Activated CD8-positive, alpha-beta memory T cell treated with anti-CD3 and anti-CD28 coated beads, Interleukin-2, amount 10 ng/mL, durations not matched to agents 7 days and 5 days (primary cell): ENCODE measurements around the gene HDAC7. TPM values are rescaled to one million over a fixed set of nuclear protein-coding genes. Genes with fewer than 3 reads are reported as not detected.
"Not testable (repeated sequence)": the region's sequence is repeated elsewhere in the genome, so short reads cannot be mapped to it uniquely, and the experiment has no call there.

Source experiments
- ATAC-seq: fragments of 150-1000 bp; cut with Tn5 transposase; one replicate; pipeline ENCODE4 v1.10.0; 2021; ENCODE audit warnings: moderate library complexity
- CTCF ChIA-PET: fragments of 350-600 bp; sonication (Branson Sonifier 250); formaldehyde crosslinking; loops from one replicate; lab custom pipeline; 2021; ENCODE audit warnings: antibody characterized with exemption; lab: Charles Lee
- DNase-seq: peaks from one replicate; pipeline ENCODE4 v3.0.0-alpha.2; 2020
- H3K27ac Mint-ChIP-seq: one replicate; pipeline ENCODE4 v1.8.0; 2021; ENCODE audit warnings: mild to moderate bottlenecking, mixed read lengths
- H3K27me3 Mint-ChIP-seq: one replicate; pipeline ENCODE4 v1.8.0; 2021; ENCODE audit warnings: mixed read lengths
- H3K36me3 Mint-ChIP-seq: one replicate; pipeline ENCODE4 v1.8.0; 2021; ENCODE audit warnings: mild to moderate bottlenecking, mixed read lengths
- H3K4me1 Mint-ChIP-seq: one replicate; pipeline ENCODE4 v1.8.0; 2021; ENCODE audit warnings: mixed read lengths
- H3K4me3 Mint-ChIP-seq: one replicate; pipeline ENCODE4 v1.8.0; 2021; ENCODE audit warnings: mild to moderate bottlenecking, moderate library complexity, mixed read lengths
- H3K9me3 Mint-ChIP-seq: one replicate; pipeline ENCODE4 v1.8.0; 2022; ENCODE audit warnings: low read depth, mixed read lengths
- total RNA-seq, 2 experiments: library from RNA; stranded (reverse); gene quantifications; one replicate each; pipeline ENCODE4 v1.2.3, GENCODE V29; 2021

HDAC7 gene
- total RNA-seq, 2 experiments from 2014 or later, result 226 to 284 TPM

GRCh38 chr12:47844264-47845019 is 24.7 kb upstream of the HDAC7 start:
- no peak overlapping the region for H3K4me3 Mint-ChIP-seq
- H3K27me3 Mint-ChIP-seq, result peaks cover 2% of the 10 kb centered on the region
- H3K9me3 Mint-ChIP-seq, result no peaks in the 10 kb centered on the region
- no peak for ATAC-seq
- no peak overlapping the region for H3K27ac Mint-ChIP-seq
- peaks cover 8% of the 10 kb centered on the region for H3K4me1 Mint-ChIP-seq
- no peak for DNase-seq
- CTCF ChIA-PET, result interaction anchor here (1.2 to 21.9 kb wide), 2 partner anchors 17 to 102 kb away, joined by 3 to 385 read pairs; no protein-coding TSS in a partner anchor
- H3K36me3 Mint-ChIP-seq, result peaks cover 25% of the 10 kb centered on the region

DNA sequence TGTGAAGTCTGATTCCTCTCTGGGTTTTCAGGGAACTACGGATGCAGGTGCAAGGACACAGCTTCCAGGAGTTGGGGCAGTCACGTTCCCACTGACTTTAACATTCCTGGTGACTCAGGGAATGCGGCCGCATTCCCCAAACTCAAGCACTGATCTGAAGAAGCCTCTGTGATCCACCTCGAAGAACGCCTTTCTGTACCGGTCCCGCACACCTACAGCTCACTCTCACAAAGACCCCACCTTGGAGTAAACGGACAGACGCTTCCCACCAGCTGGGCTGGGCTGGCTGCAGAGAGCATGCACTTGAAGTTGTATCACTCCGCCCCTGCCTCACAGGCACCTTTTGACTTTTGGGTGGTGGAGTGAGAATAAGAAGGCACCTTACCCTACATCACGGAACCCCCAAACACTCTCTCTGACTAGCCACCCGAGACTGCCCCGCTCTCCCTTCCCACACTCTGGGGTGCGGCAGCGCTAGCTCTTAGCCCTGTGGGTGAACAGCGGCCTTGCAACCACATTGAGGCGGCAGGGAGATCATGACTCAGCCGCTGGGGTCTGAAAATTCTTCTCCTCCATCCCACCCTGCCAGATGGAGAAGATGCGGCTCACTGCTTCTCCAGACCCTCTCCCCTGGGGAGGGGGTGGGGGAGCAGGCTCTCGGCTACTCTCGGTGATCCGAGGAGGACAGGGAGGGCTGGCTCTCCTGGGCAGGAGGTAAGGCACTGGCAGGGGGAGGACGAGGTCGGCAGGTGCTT is 23.7 kb upstream of the HDAC7 start:
- ATAC-seq (no peak), DNase-seq (no peak)
- CTCF ChIA-PET, result interaction anchor here (0.7 to 21.9 kb wide), 7 partner anchors 14 to 147 kb away, joined by 3 to 775 read pairs (median 167); partner anchors contain the start of genes HDAC7, RPAP3 and SLC48A1
- Mint-ChIP-seq H3K27me3 (peaks cover 2% of the 10 kb centered on the region), H3K27ac (no peak overlapping the region), H3K9me3 (no peaks in the 10 kb centered on the region), H3K4me3 (no peak overlapping the region), H3K4me1 (peaks cover 12% of the 10 kb centered on the region), H3K36me3 (peaks cover 23% of the 10 kb centered on the region)

DNA sequence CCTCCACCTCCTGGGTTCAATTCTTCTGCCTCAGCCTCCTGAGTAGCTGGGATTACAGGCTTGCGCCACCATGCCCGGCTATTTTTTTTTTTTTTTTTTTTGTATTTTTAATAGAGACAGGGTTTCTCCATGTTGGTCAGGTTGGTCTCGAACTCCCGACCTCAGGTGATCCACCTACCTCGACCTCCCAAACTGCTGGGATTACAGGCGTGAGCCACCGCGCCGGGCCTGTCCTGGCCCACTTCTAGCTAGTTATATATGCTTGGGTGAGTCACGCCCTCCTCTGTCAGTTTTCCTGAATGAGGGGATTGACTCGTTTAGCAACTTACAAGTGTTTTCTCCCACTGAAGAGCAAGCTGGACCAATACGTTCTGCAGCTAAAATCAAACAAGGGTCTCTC is 22.8 kb upstream of the HDAC7 start:
- not testable (repeated sequence) for H3K27ac Mint-ChIP-seq, ATAC-seq, DNase-seq, H3K27me3 Mint-ChIP-seq, H3K9me3 Mint-ChIP-seq, H3K4me3 Mint-ChIP-seq
- peaks cover 21% of the 10 kb centered on the region for H3K36me3 Mint-ChIP-seq
- CTCF ChIA-PET, result interaction anchor here (0.7 to 21.9 kb wide), 7 partner anchors 13 to 148 kb away, joined by 3 to 775 read pairs (median 167); partner anchors contain the start of genes HDAC7, RPAP3 and SLC48A1
- peaks cover 19% of the 10 kb centered on the region for H3K4me1 Mint-ChIP-seq

GRCh38 chr12:47841910-47842309 is 22.2 kb upstream of the HDAC7 start:
- Mint-ChIP-seq H3K36me3 (peaks cover 16% of the 10 kb centered on the region), H3K9me3 (no peaks in the 10 kb centered on the region), H3K27ac (no peak overlapping the region), H3K27me3 (peaks cover 2% of the 10 kb centered on the region), H3K4me1 (peaks cover 25% of the 10 kb centered on the region), H3K4me3 (no peak overlapping the region)
- DNase-seq (no peak), ATAC-seq (no peak)
- CTCF ChIA-PET, result interaction anchor here (0.8 to 21.9 kb wide), 9 partner anchors 32 to 129 kb away, joined by 3 to 775 read pairs (median 80); partner anchors contain the start of genes HDAC7, RAPGEF3, RPAP3 and SLC48A1

DNA sequence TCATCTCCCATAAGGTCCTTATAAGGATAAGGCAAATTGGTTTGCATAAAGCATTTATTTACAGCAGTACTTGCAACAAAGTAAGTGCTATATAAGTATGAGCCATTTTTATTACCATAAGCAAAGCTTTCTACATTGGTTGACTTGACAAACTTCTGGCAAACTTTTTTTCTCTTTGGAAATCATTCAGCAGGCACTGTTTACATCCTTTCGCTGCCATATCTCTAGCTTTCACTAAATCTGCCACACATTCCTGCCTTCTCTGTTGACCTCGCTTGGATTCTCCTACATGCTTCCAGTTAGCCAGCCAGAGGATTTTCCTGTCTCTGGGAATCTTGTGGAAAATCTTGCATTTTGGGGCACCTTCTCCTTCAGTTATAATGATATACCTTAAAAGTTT is 21.8 kb upstream of the HDAC7 start:
- Mint-ChIP-seq H3K9me3 (no peaks in the 10 kb centered on the region), H3K36me3 (peaks cover 13% of the 10 kb centered on the region), H3K4me3 (no peak overlapping the region), H3K4me1 (peaks cover 28% of the 10 kb centered on the region), H3K27ac (no peak overlapping the region), H3K27me3 (peaks cover 2% of the 10 kb centered on the region)
- DNase-seq (no peak), ATAC-seq (no peak)
- CTCF ChIA-PET, result interaction anchor here (0.8 to 21.9 kb wide), 13 partner anchors 10 to 129 kb away, joined by 3 to 775 read pairs (median 5); partner anchors contain the start of genes HDAC7, RAPGEF3, RPAP3 and SLC48A1

- Mint-ChIP-seq H3K27ac (no peak overlapping the region), H3K9me3 (no peaks in the 10 kb centered on the region), H3K4me1 (peaks cover 38% of the 10 kb centered on the region), H3K27me3 (peaks cover 2% of the 10 kb centered on the region), H3K4me3 (no peak overlapping the region), H3K36me3 (peaks cover 7% of the 10 kb centered on the region)
- CTCF ChIA-PET, result interaction anchor here (0.7 to 21.9 kb wide), 15 partner anchors 9 to 128 kb away, joined by 3 to 775 read pairs (median 7); partner anchors contain the start of genes HDAC7, RPAP3, SLC48A1 and TMEM106C
- DNase-seq (no peak), ATAC-seq (no peak)
Measured at GRCh38 chr12:47840571-47840970, 20.9 kb upstream of the HDAC7 start.

DNA sequence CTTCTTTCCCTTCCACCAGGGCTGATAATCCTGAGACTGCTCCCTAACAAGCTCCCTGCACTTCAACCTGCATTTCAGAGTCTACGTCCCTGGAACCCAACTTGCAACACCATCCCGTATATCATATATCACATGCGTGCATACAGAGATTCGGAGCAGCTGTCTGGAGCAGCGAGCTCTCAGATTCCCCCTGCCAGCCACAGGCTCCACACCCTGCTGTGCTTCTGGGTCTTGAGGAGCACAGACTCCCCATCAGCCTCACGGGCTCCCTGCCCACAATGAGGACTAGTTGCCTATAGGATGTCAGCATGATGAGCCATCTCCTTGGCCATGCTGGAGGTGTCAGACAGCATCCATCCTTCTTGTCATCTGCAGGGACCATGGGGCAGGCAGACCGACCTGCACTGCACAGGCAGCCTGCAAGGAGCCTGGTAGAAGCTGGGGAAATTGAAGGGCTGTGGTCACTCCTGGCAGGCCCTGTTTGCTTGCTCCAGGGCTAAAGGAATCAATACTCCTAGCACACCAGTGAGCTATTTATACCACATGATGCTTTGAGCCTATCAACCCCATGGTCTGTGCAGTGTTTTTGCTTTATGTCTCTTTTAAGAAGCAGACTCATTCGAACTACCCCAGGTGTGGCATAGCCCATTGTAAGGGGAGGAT is 19.6 kb upstream of the HDAC7 start:
- ATAC-seq, result no peak
- no peak overlapping the region for H3K27ac Mint-ChIP-seq
- no peak for DNase-seq
- H3K4me1 Mint-ChIP-seq, result peaks cover 40% of the 10 kb centered on the region
- H3K36me3 Mint-ChIP-seq, result peaks cover 4% of the 10 kb centered on the region
- CTCF ChIA-PET, result interaction anchor here (1.0 to 21.9 kb wide), 28 partner anchors 10 to 138 kb away, joined by 3 to 775 read pairs (median 8); partner anchors contain the start of genes HDAC7, RAPGEF3, RPAP3 and SLC48A1
- H3K27me3 Mint-ChIP-seq, result peaks cover 2% of the 10 kb centered on the region
- H3K9me3 Mint-ChIP-seq, result no peaks in the 10 kb centered on the region
- no peak overlapping the region for H3K4me3 Mint-ChIP-seq

- ATAC-seq, result peak; percentile 31
- H3K27ac Mint-ChIP-seq, result no peak overlapping the region
- H3K4me1 Mint-ChIP-seq, result peaks cover 50% of the 10 kb centered on the region
Measured at GRCh38 chr12:47838286-47838931, 18.7 kb upstream of the HDAC7 start.

DNA sequence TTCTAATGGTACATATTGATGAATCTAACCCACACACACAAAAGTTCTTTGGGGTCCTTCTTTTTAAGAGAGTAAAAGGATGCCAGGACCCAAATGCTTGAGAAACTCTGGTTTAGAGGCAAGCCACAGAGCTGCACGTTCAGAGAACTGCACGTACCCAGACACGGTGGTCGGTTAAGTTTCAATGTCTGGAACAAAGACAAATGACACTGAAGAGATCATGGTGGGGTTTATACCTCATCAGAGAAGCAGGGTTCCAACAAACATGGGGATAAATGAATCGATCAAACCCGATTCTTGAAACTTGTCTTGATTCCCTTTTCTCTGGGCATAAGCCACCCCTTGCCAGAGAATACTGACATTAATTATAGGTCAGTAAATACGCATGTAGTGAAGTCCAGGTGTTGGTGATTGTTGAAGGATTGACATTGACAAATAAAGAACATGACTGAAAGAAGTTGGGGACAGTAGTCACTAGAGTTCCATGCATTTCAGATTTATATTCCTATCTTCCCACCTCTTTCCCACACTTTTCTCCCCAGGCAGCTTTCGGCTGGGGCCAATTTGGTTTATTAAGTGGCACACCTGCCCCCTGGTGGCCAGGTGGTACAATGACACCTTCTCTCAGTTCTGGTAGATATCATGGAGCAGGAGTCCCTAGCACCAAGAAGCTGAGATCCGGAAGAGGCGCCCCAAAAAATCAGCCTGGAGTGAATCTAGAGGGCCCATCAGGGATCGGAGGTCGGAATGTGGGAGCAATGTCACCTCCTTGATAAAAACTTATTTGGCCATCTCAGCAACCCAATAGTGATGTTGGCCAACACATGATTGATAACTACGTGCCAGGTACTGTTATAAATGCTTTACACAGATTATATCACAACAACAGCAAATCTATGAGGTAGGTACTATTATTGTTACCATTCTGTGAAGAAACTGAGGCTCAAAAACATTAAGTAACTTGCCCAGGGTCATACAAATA is 17.8 kb upstream of the HDAC7 start:
- H3K9me3 Mint-ChIP-seq, result no peaks in the 10 kb centered on the region
- DNase-seq (peak; percentile 73), ATAC-seq (peak; percentile 46)
- peaks cover 58% of the 10 kb centered on the region for H3K4me1 Mint-ChIP-seq
- H3K27ac Mint-ChIP-seq, result peak overlapping the region; percentile 2
- no peak overlapping the region for H3K4me3 Mint-ChIP-seq
- H3K27me3 Mint-ChIP-seq, result peaks cover 2% of the 10 kb centered on the region
- H3K36me3 Mint-ChIP-seq, result no peaks in the 10 kb centered on the region
- CTCF ChIA-PET, result interaction anchor here (0.8 to 21.9 kb wide), 31 partner anchors 9 to 781 kb away, joined by 3 to 775 read pairs (median 8); partner anchors contain the start of genes HDAC7, RAPGEF3, RPAP3 and SLC48A1

More at GRCh38 chr12:47838286-47838931, 18.7 kb upstream of the HDAC7 start:
- CTCF ChIA-PET, result interaction anchor here (0.8 to 21.9 kb wide), 34 partner anchors 10 to 780 kb away, joined by 3 to 775 read pairs (median 8); partner anchors contain the start of genes HDAC7, RAPGEF3, RPAP3 and SLC48A1
- Mint-ChIP-seq H3K9me3 (no peaks in the 10 kb centered on the region), H3K36me3 (peaks cover 4% of the 10 kb centered on the region), H3K4me3 (no peak overlapping the region), H3K27me3 (peaks cover 2% of the 10 kb centered on the region)
- peak; percentile 56 for DNase-seq

GRCh38 chr12:47835831-47836155 is 16.1 kb upstream of the HDAC7 start:
- no peak for DNase-seq
- Mint-ChIP-seq H3K9me3 (no peaks in the 10 kb centered on the region), H3K27ac (peak overlapping the region; percentile 26), H3K36me3 (no peaks in the 10 kb centered on the region), H3K4me3 (no peak overlapping the region), H3K4me1 (peaks cover 71% of the 10 kb centered on the region), H3K27me3 (peaks cover 2% of the 10 kb centered on the region)
- CTCF ChIA-PET, result interaction anchor here (0.6 to 21.9 kb wide), 12 partner anchors 11 to 702 kb away, joined by 3 to 775 read pairs (median 46); partner anchors contain the start of genes HDAC7, RPAP3 and SLC48A1
- ATAC-seq, result no peak
